Measurements from ENCODE around the gene ADCK1.

DNA sequence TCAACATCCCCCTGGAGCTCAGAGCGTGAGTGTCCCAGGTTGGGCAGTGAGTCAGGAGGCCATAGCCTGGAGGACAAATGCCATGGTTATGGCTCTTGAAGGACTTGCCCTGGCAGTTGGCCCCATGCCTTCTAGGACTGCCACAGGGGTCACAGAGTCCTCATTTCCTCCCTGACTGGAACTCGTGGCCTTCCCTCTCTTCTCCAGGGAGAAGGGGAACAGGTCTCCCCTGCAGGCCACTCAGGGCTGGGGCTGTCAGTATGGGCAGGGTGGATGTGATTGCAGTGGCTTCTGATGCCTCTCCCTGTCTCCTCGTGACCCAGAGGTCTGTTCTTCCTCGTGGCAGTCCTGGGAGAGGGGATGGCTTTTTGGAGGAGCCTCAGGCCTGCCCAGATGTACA, 70.7 kb downstream of the ADCK1 start:
- TF ChIP-seq POLR2A (IDR thresholded peaks at IDR 0.05) (no peak), EP300 (IDR thresholded peaks at IDR 0.05) (no peak)
- TF ChIP-seq, protein P1, sequence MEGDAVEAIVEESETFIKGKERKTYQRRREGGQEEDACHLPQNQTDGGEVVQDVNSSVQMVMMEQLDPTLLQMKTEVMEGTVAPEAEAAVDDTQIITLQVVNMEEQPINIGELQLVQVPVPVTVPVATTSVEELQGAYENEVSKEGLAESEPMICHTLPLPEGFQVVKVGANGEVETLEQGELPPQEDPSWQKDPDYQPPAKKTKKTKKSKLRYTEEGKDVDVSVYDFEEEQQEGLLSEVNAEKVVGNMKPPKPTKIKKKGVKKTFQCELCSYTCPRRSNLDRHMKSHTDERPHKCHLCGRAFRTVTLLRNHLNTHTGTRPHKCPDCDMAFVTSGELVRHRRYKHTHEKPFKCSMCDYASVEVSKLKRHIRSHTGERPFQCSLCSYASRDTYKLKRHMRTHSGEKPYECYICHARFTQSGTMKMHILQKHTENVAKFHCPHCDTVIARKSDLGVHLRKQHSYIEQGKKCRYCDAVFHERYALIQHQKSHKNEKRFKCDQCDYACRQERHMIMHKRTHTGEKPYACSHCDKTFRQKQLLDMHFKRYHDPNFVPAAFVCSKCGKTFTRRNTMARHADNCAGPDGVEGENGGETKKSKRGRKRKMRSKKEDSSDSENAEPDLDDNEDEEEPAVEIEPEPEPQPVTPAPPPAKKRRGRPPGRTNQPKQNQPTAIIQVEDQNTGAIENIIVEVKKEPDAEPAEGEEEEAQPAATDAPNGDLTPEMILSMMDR (IDR thresholded peaks at IDR 0.05), result no peak
